ENCODE results near the gene PGM2L1.
"Not testable (repeated sequence)": the region's sequence is repeated elsewhere in the genome, so short reads cannot be mapped to it uniquely, and the experiment has no call there.

The PGM2L1 gene

GRCh38 chr11:74400606-74401005 lies 2.4 kb upstream of the PGM2L1 start:
- no peak for DNase-seq (ENCODE audit: low spot score)

- DNase-seq (ENCODE audit: low spot score): peak; percentile 57
Measured at GRCh38 chr11:74397501-74398243, 561 bp downstream of the PGM2L1 start.

DNA sequence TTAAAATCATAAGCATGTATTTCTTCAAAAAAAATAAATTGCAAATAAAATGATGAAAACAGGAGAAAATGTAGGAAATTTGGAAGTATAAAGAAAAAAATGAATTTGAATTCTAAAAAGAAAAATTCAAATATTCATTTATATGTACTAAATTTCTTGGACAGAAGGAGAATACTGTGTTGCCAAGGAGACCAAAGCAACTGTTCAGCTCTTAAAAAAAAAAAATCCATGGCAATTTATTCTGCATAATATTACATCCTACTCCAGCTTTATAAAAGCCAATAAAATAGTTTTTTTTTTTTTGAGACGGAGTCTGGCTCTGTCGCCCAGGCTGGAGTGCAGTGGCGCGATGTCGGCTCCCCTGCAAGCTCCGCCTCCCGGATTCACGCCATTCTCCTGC lies 6.0 kb downstream of the PGM2L1 start:
- DNase-seq (ENCODE audit: low spot score): no peak

DNA sequence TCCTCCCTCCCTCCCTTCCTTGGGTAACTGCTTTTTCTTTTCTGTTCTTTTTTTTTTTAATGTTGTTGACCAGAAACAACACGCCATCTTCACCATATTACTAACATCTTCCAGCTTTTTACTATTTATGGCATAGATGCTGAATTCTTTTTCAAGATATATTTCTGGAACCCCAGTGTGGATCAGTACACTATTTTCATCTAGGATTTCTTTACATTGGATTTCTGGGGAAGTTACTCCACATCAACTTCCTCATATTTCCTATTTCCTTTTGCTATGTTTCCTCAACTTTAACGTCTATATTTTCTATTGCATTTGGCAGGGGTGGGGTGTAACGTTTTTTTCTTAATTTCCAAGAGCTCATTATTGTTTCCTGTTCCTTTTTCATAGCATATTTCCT lies 7.0 kb downstream of the PGM2L1 start:
- DNase-seq (ENCODE audit: low spot score): no peak

DNA sequence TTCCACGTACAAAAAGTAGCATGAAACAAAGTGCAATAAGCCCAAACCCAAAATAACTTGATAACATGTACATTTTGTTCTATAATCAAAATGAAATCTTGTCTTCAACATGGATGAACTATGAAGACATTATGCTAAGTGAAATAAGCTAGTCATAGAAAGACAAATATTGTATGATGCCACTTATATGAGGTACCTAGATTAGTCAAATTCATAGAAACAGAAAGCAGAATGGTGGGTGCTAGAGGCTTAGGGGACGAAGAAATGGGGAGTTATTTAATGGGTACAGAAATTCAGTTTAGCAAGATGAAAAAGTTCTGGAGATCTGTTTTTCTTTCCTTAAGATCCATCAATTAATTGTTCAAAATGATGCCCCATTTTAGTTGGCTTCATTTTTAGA lies 7.5 kb downstream of the PGM2L1 start:
- DNase-seq (ENCODE audit: low spot score): no peak

GRCh38 chr11:74388678-74389327 lies 9.4 kb downstream of the PGM2L1 start:
- peak; percentile 81 for DNase-seq (ENCODE audit: low spot score)

DNA sequence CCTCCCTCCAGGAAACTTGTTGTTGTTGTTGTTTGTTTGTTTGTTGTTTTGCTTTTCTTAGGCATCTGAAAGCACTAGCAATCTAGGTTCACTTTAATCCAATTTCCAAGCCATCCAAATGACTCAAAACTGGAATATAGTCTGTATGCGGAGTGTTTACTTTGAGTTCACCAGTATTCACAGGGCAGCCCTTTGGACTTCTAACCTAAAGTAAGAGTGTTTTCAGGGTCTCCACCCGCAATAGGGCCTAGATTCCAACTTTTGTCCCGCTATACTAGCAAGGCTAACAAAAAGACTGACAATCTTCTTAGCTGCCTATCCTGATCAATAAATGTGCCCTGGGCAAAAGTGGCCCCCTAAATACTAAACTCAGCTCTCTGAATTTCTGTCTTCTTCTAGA lies 13.6 kb downstream of the PGM2L1 start:
- DNase-seq (ENCODE audit: low spot score): no peak

- DNase-seq (ENCODE audit: low spot score): no peak
Measured at GRCh38 chr11:74380746-74381439, 17.3 kb downstream of the PGM2L1 start.

GRCh38 chr11:74377689-74378088 lies 20.5 kb downstream of the PGM2L1 start:
- DNase-seq (ENCODE audit: low spot score): no peak

- DNase-seq (ENCODE audit: low spot score): no peak
Measured at GRCh38 chr11:74373382-74373781, 24.9 kb downstream of the PGM2L1 start.

- DNase-seq (ENCODE audit: low spot score): no peak
Measured at GRCh38 chr11:74371269-74372052, 26.8 kb downstream of the PGM2L1 start.

GRCh38 chr11:74370123-74370522 lies 28.1 kb downstream of the PGM2L1 start:
- DNase-seq (ENCODE audit: low spot score): no peak

- no peak for DNase-seq (ENCODE audit: low spot score)
Measured at GRCh38 chr11:74367881-74368280, 30.4 kb downstream of the PGM2L1 start.

DNA sequence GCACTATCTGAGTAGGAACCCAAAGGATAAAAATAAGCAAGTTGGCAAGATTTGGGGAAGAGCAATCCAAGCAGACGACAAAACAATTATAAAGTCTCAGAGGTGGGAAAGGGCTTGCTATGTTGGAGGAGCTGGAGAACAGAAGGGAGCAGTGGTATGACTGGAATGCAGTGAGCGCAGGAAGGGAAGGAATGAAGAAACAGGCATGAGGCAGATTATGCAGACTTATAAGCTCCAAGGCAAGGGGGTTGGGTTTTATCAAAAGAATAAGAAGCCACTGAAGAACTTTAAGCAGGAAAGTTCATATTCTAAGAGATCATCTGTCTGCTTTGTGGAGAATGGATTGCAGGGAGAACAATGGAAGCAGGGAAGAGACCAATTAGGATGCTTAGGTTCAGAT lies 31.7 kb downstream of the PGM2L1 start:
- no peak for DNase-seq (ENCODE audit: low spot score)

DNA sequence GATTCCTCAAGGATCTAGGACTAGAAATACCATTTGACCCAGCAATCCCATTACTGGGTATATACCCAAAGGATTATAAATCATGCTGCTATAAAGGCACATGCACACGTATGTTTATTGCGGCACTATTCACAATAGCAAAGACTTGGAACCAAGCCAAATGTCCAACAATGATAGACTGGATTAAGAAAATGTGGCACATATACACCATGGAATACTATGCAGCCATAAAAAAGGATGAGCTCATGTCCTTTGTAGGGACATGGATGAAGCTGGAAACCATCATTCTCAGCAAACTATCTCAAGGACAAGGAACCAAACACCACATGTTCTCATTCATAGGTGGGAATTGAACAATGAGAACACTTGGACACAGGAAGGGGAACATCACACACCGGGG lies 32.4 kb downstream of the PGM2L1 start:
- DNase-seq (ENCODE audit: low spot score): not testable (repeated sequence)

DNA sequence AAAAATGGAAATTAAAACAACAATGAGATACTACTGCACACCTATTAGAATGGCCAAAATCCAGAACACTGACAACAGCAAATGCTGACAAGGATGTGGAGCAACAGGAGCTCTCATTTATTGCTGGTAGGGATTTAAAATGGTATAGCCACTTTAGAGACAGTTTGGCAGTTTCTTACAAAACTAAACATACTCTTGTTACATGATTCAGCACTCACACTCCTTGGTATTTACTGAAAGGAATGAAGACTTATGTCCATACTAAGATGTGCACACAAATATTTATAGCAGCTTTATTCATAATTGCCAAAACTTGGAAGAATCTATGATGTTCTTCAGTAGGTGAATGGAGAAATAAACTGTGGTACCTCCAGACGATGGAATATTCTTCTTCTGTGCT lies 40.8 kb downstream of the PGM2L1 start:
- DNase-seq (ENCODE audit: low spot score): no peak

DNA sequence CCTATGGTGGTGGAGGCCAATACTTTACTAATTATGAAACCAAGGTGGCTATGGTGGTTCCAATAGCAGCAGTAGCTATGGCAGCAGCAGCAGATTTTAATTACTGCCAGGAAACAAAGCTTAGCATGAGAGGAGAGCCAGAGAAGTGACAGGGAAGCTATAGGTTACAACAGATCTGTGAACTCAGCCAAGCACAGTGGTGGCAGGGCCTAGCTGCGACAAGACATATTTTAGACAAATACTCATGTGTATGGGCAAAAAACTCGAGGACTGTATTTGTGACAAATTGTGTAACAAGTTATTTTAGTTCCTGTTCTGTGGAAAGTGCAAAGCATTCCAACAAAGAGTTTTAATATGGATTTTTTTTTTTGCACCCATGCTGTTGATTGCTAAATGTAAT lies 42.6 kb downstream of the PGM2L1 start:
- DNase-seq (ENCODE audit: low spot score): no peak

DNA sequence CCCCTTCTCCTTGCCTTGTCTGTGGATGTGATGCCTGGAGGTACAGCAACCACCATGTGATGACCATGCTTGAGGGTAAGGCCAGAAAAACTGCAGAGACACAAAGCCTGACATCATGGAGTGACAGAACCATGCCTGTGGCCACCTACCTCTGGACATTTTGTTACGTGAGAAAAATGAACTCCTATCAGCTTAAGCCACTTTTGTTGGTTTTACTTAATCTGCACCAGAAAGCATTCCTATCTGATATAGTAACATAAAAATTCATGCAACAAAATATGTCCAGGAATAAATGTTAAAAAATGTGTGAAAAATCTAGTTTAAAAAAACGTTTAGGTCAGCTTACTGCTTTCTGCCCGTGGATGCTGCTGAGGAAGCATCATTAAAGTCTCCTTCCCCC lies 44.2 kb downstream of the PGM2L1 start:
- DNase-seq (ENCODE audit: low spot score): no peak

- DNase-seq (ENCODE audit: low spot score): no peak
Measured at GRCh38 chr11:74347381-74347780, 50.9 kb downstream of the PGM2L1 start.

DNA sequence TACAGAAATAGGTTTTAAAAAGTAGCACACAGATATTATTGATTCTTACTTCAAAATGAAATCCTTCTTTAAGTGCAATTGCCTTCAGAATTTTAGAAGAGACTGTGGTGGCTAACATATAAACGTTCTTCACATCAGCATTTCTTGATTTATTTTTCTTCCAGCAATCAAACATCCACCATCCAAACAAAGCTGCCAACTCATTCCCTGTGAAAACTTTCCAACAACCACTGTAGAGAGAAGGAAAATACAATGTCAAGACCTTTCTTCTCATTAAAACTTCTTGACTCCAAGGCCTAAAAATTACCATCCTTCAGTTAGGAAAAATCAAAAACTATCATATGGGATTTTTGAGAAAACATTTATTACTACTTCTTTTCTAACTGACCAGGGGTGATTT lies 52.8 kb downstream of the PGM2L1 start:
- DNase-seq (ENCODE audit: low spot score): no peak

- no peak for DNase-seq (ENCODE audit: low spot score)
Measured at GRCh38 chr11:74341921-74342320, 56.3 kb downstream of the PGM2L1 start.

DNA sequence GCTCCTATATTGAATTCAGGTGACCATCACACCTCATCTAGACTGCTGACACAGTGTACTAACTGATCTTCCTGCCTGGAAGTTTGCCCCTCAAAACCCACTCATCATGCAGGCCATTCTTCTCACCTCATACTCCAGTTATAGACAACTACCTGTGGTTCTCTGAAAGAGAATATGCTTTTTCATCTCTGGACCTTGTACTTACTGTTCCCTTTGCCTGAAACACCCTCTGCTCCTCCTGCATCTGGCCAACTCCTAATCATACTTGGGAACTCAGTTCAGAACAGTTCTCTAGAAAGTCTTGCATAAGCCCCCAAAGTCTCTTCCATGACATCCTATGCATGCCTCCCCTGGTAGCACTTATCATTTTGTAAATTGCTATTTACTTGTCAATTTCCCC lies 58.6 kb downstream of the PGM2L1 start:
- DNase-seq (ENCODE audit: low spot score): no peak

DNA sequence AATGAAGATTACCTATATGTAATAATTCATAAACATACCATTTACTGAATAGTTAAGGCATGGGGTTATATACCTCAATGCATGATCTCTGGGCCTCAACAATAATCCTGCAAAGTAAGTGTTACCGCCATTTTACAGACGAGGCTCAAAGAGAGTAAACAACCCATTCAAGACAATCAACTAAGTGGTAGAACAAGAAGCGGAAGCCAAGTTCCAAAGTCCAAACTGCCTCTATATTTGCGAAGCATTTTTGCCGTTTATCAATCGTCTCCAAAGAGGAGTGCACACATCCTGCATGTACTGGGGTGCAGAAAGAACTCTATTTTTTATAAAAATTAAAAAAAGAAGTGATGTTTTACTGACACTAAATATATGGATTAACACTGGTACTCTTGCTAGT lies 59.3 kb downstream of the PGM2L1 start:
- no peak for DNase-seq (ENCODE audit: low spot score)

Data from CD4-positive, alpha-beta T cell treated with Interleukin-15 for 4 hours (primary cell).